GM19328 (cell line): Measurements from ENCODE around the gene DNAJC28.

Source experiments
- ATAC-seq: cut with Tn5 transposase; IDR thresholded peaks from one replicate; pipeline ENCODE4 v1.9.1; 2021; ENCODE audit warnings: mild to moderate bottlenecking, moderate library complexity; ENCODE audit not compliant: unreplicated experiment

DNAJC28 gene

GRCh38 chr21:33441489-33442477 lies 49.7 kb downstream of the DNAJC28 start:
- peak; percentile 59 for ATAC-seq
